Measurements from ENCODE around the gene MAPK1.
"Not testable (repeated sequence)": the region's sequence is repeated elsewhere in the genome, so short reads cannot be mapped to it uniquely, and the experiment has no call there.

MAPK1 gene

DNA sequence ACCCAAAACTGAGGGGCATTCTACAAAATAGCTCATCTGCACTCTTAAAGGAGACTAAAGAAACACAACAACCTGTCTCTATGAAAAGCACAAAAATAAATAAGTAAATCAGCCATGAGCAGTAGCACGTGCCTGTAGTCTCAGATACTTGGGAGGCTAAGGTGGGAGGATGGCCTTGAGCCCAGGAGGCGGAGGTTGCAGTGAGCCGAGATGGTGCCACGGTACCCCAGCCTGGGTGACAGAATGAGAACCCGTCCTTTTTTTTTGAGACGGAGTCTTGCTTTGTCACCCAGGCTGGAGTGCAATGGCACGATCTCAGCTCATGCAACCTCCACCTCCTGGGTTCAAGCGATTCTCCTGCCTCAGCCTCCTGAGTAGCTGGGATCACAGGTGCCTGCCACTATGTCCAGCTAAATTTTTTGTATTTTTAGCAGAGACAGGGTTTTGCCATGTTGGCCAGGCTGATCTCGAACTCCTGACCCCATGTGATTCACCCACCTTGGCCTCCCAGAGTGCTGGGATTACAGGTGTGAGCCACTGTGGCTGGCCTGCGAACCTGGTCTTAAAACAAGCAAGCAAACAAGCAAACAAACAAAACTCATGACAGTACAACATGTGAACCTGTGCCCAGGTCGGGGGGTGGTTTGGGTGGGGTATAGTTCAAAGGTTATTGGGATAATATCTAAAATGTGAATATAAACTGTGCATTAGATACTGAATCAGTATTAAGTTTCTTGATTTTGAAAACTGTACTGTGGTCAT is 76.4 kb downstream of the MAPK1 start:
- DNase-seq (ENCODE audit: low read depth), result not testable (repeated sequence)

DNA sequence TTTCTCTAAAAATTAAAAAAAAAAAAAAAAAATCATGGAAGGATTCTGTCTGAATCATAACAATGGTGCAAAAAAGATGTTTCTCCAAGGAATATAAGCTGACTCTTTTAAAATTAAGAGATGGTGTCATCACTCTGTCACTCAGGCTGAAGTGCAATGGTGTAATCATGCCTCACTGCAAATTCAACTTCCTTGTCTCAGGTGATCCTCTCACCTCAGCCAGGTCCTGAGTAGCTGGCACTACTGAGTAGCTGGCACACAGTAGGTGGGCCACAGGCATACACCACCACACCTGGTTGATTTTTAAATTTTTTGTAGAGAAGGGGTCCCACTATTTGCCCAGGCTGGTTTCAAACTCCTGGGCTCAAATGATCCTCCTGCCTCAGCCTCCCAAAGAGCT is 77.1 kb downstream of the MAPK1 start:
- DNase-seq (ENCODE audit: low read depth), result no peak

DNA sequence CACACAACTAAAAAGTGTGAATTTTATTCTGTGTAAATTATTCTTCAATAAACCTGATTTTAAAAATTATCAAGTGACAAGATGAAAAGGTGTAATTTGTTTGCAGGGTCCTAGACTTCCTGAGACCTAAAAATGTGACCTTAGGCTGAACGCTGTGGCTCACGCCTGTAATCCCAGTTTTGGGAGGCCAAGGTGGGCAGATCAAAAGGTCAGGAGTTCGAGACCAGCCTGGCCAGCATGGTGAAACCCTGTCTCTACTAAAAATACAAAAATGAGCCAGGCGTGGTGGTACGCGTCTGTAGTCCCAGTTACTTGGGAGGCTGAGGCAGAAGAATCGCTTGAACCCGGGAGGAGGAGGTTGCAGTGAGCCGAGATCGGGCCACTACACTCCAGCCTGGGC is 79.9 kb downstream of the MAPK1 start:
- DNase-seq (ENCODE audit: low read depth), result not testable (repeated sequence)

DNA sequence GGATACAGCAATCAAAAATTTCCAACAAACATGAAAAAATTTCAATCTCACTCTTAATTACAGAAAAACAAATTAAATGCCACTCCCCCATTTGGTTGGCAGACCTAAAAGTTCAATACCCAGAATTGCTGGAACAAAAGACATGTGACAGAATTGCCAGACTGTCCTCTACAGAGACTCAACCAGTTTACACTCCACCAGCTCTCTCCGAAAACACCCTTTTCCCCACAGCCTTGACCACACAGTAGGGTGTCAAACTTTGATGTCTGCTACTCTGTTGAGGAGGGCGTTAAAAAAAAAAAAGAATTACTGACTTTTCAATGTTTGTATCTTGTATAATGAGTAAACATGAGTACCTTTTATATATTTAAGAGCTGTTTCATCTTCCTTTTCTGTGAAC is 87.2 kb downstream of the MAPK1 start:
- no peak for DNase-seq (ENCODE audit: low read depth)

DNA sequence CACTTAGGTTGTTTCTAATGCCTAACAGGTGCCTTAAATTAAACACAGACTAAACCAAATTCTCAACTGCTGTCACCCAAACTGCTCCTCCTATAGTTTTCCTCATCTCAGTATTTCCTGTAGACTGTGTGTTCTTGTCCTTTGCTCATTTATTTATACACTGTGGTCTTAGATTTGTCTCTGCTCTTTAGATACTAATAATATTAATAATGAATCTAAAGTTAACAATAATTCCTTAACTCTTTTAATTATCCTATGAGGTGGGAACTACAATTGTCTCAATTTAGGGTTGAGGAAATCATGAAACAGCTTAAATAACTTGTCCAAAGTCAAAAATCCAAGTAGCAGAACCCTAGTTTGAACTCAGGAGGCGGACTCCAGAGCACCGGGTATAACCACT is 88.0 kb downstream of the MAPK1 start:
- no peak for DNase-seq (ENCODE audit: low read depth)

DNA sequence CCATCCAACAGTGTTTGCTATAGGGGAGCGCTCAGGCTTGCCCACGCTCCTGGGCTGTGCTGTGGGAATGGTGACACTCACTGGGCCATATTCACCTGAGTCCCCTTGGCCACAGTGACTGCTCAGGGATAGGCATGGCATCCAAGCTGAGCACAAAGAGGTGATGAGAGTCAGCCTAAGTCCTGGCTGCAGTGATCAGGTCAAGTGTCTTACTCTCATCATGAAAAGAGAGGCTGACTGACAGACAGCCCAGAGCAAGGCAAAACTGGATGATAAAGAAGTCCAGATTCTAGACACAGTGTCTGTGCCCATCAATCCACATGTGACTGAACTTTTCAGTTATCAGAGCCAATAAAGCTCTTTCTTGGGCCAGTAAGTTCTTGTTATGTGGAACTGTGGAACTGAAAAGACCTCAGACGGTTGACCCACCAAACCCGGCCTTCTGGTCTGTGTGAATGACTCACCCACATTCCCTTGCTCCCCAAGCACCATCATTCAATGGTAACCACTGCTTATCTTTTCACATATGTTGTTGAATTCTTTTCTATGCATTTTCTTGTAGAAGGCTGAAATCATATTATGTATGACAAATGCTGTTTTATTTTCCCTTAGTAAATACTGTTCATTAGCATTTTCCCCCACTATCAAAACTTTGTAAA is 88.6 kb downstream of the MAPK1 start:
- no peak for DNase-seq (ENCODE audit: low read depth)

DNA sequence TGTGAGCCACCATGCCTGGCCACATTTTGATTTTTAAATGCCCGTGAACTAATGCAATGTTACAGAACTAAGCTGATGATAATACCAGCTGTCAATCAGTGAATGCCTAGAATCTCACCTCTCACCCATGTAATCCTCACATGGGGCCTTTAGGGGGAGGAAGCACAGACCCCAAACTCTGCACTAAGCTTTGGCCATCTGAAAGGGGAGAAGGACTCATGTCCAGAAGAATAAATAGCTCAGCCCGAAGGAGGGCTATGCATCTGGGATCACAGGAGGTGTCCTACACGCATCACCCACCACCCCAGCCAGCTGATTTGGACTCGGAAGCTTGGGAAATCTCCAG is 95.8 kb downstream of the MAPK1 start:
- DNase-seq (ENCODE audit: low read depth), result no peak

DNA sequence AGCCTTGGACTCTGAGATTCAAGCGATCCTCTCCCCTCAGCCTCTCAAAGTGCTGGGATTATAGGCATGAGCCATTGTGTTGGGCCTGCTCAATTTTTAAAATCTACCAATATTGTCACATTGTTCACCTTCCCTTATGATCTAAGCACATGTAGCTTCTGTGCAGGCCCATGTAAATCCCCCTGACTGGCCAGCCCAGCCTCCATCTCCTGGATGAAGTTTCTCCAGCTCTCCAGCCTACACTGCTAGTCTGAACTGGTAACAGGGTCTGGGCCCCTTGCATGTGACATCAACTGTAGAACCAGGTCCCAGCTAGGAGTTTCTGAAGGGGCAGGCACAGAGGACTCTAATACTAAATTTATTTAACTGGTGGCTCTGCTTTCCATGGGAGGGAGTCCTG is 99.0 kb downstream of the MAPK1 start:
- DNase-seq (ENCODE audit: low read depth), result no peak

DNA sequence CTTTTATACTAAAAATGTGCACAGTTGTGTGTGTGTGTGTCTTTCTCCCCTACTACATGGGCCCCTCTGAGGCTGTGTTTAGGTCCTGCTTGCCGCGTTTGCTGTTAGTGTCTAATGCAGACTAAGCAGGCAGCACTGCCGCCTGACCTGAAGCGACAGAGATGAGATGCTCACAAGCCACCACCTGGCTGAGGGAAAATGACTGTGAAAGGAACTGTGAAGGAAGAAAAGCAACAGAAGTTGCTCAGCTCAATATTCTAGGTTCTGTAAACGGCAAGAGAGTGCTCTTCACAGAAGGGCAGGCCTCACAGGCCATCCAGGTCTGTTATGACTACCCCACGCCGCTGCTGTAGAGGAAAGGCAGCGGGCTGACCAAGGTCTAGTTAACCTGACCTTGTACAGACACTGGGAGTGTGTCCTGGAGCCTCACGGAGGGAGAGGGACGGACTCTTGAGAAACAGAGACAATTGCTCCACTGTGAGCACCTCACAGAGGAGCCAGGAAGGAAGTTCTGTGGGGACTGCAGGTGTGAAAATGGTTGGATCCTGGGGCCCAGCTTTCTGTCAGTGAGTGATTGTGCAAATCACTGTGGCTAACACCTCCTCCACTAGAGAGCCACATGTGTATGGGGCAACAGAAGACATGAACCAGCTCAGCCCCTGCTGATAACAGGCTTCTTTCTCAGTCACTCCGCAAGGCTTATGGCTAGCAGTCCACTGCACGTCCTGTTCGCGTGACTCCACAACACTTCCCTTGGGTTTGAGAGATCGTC is 100.6 kb downstream of the MAPK1 start:
- DNase-seq (ENCODE audit: low read depth), result peak; percentile 70

DNA sequence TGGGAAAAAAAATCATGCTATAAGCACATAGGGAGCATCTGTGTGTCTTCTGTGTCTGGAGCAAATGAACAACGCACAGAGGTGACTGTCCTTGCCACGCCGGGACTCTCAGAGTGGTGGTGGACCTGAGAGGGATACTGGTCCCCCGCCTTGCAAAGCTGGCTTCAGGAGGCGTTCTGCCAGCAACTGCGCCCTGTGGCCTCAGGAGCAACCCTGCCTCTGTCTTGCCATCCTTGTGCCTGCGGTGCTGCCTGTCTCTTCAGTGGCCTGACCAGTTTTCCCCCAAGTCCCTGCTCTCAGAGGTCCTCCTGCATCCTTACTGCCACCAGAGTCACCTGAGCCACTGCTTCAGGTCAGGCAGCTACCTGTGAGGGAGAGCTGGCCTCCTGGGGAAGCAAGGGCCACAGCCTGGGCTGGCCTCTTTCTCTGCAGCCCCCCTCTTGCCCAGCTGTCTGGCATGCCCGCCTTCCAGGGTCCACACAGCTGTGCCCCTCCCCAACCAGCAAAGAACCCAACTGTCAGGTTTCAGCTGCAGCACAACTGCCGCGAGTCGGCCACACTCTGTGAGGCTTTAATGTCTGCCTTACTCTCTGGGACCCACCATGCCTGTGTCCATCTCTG is 101.4 kb downstream of the MAPK1 start:
- no peak for DNase-seq (ENCODE audit: low read depth)

DNA sequence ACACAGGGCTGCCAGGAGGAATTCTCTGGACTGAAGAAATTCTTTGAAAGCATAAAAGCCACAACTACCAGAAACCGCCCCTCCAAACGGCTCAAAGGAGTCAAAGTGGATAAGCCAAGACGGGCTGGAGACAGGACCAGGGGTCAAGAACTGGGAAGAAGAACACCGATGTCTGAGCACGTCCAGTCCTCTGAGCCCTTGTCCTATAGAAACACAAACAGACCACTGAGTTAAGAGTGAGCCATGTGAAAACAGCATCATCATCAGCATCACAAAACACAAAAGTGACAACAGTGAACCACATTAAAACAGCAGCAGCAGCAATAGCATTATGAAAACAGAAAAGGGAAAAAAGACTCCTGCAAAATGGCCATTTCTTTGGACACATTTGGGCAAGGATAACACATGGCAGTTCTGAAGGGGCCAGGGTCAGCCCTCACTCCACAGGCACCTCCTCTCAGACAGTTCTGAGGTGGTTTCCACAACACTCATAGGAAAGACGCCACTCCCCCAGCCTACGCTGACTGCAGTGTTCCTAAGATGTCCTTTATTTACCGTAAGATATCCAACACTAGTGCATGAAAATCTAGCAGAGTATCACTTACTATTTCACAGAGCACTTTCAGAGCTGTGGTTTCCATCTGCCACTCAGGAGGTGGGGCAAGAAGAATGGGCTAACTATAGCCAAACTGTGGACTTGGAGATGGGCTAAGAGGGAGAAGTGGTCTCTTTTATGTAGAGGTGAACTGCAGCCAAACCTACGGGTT is 103.2 kb downstream of the MAPK1 start:
- no peak for DNase-seq (ENCODE audit: low read depth)

DNA sequence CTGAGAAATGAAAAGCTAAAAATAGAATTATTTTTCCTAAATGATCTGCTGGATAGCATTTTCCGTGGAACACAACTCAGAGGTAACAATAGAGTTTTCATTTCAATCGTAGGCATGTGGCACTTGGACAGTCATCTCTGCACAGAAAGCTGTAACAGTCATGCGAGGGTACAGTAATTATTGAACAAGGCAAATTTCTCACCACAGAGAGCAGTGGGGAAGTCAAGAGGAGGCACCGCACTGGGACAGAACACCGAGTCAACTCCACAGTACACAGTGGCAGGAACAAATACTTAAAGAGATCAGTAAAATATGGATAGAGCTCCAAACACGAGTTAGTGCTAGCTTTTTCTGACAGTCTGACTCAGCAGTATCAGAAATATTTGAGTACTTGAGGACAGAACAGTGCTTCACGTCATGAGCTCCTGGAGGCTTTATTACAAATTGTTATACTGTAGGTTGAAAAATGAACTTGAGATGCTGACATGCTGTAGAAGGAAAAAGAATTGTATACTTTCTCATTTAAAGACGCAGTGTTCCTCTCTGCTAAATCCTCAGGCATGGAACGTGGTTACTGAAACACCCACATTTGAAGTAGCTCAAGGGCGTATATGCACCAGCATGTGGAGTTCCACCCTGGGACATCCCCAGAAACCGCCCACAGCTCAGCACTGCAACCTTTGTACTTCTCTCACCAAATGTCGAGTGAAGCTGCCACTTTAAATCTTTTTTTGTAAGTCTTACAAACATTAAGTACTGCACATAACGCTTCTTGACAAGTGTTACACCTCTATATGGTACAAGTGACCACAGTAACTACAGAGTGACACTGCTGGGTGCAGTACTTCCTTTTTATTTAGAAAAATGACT is 104.5 kb downstream of the MAPK1 start:
- peak; percentile 41 for DNase-seq (ENCODE audit: low read depth)

DNA sequence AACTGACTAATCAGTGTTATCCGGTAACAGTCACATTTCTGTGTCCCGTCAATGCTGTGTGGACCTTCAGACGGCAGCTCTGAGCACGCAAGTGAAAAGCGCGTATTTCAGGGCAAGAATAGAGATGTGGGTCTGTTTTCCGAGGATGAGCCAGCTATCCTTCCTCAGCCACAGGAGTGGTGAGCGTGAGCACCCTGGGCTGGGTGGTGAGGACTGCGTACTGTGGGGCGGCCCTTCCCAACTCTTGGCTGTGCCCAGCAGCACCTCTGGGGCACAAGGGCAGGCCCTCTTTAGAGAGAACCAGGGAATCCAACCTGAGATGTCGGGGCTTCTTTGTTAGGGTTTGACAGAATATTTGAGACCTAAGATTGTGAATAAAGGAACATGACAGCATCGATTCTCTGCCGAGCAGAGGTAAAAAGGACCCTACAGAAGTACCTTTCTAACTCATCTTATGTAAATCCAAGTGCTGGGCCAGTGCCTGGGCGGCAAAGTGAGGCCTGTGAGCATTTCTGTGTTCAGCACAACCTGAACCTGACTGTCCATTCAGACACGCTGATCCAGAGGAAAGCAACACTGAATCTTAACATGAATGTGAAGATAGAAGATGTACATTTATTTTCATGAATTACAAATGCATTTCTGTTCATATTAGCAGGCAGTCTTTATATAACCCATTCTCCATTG is 105.3 kb downstream of the MAPK1 start:
- no peak for DNase-seq (ENCODE audit: low read depth)

DNA sequence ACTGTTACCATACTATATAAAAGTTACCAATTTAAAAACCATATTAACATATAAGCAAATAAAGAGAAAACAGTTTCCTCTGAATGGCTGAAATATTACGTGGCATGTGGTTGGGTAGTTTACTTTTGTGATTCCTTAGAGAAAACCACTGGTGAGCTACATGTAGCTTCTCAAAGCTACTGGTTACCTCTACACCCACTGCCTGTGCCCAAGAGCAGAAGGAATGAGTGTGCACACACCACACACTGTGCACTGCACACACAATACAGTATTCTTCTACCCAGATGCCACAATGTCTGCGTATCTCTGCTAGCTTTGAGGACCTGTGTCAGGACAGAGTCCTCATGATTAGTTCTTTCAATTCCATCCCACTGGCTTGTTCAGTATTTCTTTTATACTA is 106.4 kb downstream of the MAPK1 start:
- no peak for DNase-seq (ENCODE audit: low read depth)

DNA sequence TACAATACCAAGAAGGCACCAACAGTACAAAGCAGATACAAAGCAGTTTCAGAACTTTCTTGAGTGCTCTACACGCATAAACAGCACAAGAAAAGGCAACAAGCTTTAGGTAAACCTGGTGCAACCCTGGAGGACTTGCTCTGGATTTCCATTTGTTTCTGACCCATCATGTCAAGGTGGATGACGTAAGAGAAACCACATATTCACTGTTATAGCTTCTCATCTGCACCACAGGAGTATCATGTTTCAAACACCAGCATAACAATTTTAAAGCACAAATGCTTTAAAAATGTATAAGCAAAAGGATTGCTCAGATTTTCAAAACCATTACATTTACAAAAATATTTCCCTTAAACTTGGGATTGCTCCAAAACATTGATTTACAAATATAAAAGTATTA is 106.8 kb downstream of the MAPK1 start:
- no peak for DNase-seq (ENCODE audit: low read depth)

DNA sequence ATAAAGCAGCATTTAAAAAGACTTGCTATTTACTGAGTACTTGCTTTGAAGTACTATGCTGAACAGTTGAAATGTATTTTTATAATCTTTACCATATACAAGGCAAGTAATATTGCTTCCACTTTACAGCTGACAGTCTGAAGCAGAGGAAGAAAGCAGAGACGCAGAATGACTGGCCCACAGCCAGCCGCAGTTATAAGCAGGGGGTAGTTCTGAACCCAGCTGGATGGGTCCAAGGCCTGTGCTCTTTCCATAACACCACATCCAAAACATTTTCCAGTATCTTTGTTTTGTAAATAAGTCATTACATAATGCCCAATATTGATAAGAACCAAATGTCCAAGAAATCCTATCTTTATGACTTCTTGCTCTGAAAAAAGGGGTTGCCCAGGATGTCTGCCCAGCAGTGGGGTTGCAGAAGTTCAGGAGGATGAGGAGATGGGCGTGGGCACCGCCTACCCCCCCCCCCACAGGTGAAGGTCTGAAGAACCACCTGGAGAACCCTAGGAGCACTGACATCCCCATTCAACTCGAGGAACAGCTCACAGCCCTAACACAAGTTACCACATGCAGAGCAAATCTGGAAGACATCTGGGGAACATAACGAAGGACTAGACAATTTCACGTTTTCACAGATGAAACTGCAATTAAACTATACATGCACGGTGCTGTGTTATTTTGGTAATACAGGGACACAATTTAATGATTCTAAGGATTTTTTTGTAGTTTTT is 107.6 kb downstream of the MAPK1 start:
- DNase-seq (ENCODE audit: low read depth), result no peak

DNA sequence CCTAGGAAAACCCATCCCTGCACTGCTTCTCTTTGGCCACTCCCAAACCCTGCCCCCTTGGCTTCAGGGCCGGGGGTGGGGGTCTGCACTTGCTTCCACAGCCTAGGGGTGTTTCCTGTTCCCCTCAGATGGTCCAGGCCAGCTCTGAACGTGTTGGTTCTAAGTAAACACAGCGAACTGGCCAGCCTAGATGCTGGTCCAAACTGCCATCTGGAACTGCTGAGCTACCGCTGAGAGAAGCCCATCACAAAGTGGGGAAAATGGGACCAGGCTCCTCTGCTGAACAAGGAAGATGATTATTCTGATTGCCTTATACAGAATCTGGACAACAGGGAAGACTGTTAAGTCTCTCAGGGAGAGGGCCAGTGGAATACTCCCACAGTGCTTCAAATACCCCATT is 108.4 kb downstream of the MAPK1 start:
- DNase-seq (ENCODE audit: low read depth), result no peak

DNA sequence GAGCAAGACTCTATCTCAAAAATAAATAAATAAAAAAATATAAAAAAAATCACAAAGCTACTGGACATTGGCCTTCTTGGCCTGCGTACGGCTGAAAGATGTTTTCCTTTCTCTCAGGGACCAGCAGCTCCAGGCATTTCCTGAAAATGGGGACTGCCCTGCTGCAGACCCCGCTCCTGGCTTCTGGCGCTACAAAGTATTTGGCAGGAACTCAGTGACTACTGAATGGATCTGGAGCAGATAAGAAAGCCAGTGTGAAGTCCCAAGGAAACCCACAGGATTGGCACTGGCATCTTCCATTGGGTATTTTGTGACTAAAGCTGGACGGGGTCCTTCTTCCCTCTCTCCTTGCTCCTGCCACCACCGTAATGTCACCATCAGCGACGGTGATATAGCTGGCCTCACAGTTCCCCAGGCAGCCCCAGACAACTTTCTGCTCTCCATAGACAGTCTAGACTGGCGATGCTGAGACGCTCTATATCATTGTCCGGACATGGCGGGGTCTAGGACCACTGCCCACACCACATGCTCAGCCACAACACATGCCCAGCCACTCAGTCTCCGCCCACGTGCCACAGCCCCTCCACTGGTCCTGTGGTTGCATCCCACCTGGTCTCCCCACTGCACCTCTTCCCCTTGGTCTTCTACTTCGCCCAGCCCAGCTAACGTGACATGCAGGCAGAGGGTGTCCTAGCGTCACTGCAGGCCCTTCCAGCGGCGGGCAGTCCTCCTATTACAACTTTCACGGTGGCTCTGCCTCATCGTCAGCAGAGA is 109.2 kb downstream of the MAPK1 start:
- DNase-seq (ENCODE audit: low read depth), result no peak

DNA sequence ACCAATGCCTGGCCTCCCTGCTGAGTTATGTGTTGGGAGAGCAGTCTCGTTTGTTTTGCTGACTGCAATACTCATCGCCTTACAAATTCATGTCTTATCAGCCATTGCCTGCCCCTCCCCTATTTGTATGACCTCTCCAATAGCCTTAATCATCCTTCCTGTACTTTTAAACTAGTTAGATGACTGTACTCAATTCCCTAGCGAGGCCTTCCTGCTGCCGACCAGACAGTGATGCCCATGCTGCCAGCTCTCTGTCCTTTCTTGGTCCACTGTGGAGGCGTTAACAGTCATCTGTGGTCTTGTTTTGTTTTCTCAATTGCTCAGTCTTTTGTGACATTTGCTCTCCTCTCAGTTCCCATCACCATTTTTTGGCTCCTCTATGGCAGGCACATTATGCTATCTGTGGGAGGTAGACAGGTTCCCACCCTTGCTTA is 111.6 kb downstream of the MAPK1 start:
- no peak for DNase-seq (ENCODE audit: low read depth)

Data from activated gamma-delta T cell treated with anti-CD3 and anti-CD28 coated beads, Interleukin-2, amount 50 U/mL, for 16 hours (primary cell).